ENCODE measurements around the gene ENDOV. TPM values are rescaled to one million over a fixed set of nuclear protein-coding genes. Genes with fewer than 3 reads are reported as not detected.

The ENDOV gene
- total RNA-seq, 1 experiment from 2014 or later: 28.0 TPM

DNA sequence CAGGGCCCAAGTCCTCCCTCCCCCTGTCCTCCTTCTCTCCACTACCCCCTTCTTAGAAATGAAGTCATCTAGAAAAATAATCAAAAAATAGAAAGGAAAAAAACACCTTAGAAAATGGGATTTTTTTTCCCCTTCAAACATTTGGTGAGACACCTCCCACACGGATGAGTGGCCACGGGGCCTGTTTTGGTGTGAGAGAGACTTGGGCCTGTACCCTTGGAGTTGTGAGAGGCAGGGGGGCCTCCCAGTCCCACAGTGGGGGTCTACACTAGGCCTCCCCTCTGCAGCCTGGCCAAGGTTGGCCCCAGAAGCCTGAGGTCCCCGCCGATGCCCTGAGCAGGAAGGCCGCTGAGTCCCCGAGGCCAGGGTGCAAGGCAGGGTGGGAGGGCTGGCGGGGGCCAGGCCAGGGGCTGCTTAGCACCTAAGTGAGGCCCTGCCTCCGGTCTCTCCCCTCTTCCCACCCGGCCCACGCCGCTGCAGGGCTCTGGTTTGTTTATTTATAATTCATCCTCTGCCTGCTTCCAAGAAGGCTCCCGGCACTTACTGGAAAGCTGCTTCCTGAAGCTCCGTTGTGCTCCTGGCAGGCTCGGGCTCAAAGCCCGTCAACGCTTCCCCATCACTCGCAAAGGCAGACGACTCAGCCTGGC lies 35.1 kb downstream of the ENDOV start:
- ChIA-PET POLR2A (no interaction called here), CTCF (no interaction called here)
- peaks cover 4% of the 10 kb centered on the region for H3K4me1 Mint-ChIP-seq (ENCODE audit: insufficient read depth, unreplicated experiment)
- no peaks in the 10 kb centered on the region for H3K9me3 Mint-ChIP-seq (ENCODE audit: unreplicated experiment)
- BruUV-seq (replicated peaks): no TSS peak
- no peaks in the 10 kb centered on the region for H3K27me3 Mint-ChIP-seq (ENCODE audit: insufficient read depth, unreplicated experiment)
- TF ChIP-seq CTCF (IDR thresholded peaks at IDR 0.05; ENCODE audit: unreplicated experiment): no peak
- H3K36me3 Mint-ChIP-seq (ENCODE audit: insufficient read depth, unreplicated experiment): no peaks in the 10 kb centered on the region
- H3K4me3 Mint-ChIP-seq (ENCODE audit: unreplicated experiment): no peak overlapping the region
- intact Hi-C loops (cut with micrococcal nuclease): no loop called here
- no peak overlapping the region for H3K27ac Mint-ChIP-seq (ENCODE audit: low read depth, unreplicated experiment)
- no peak for DNase-seq (ENCODE audit: unreplicated experiment)

- no peaks in the 10 kb centered on the region for H3K9me3 Mint-ChIP-seq (ENCODE audit: unreplicated experiment)
- CTCF ChIA-PET: interaction anchor here (0.5 kb wide), 1 partner anchor 528 kb away, joined by 4 read pairs; no protein-coding TSS in a partner anchor
- H3K36me3 Mint-ChIP-seq (ENCODE audit: insufficient read depth, unreplicated experiment): no peaks in the 10 kb centered on the region
- H3K4me1 Mint-ChIP-seq (ENCODE audit: insufficient read depth, unreplicated experiment): peaks cover 4% of the 10 kb centered on the region
- no peak for TF ChIP-seq CTCF (IDR thresholded peaks at IDR 0.05; ENCODE audit: unreplicated experiment)
- no TSS peak for BruUV-seq (replicated peaks)
- H3K27me3 Mint-ChIP-seq (ENCODE audit: insufficient read depth, unreplicated experiment): no peaks in the 10 kb centered on the region
- POLR2A ChIA-PET: interaction anchor here (0.6 kb wide), 1 partner anchor 538 kb away, joined by 3 read pairs; no protein-coding TSS in a partner anchor
- intact Hi-C loops (cut with micrococcal nuclease): no loop called here
- no peak for DNase-seq (ENCODE audit: unreplicated experiment)
- no peak overlapping the region for H3K27ac Mint-ChIP-seq (ENCODE audit: low read depth, unreplicated experiment)
- H3K4me3 Mint-ChIP-seq (ENCODE audit: unreplicated experiment): no peak overlapping the region
Measured at GRCh38 chr17:80451104-80451775, 36.3 kb downstream of the ENDOV start.

DNA sequence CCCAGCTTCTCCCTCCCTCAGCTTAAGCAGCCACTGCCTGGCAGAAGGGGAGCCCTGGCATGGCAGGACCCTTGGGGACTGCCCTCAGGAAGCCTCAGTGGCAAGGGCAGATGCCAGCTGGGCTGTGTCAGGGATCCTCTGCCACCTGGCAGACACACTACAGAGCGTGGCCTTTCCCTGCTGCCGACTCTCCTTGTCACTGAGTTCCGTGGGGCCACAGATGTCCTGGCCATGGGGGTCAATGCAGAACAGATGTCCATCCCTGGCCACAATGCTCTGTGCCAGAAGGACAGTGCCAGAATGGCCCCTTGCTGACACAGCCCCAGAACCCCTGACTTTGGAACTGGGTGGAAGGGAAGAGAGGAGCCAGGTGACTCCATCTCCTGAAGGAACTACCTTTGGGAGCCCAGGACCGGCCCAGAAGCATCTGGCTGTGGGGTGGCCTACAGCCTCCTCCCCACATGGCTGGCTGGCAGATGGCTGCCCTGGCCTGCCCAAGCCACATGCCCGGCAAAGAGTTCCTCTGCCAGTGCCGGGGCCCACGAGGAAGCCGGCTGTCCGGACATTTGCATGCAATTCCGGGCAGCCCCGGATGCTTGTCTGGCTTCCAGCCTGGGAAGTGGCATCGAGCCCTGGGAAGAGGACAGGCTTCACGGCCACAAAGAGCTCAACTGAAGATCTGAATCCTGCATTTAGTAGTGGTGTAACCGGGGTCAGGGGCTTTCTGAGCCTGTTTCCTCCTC lies 37.4 kb downstream of the ENDOV start:
- Mint-ChIP-seq H3K27me3 (ENCODE audit: insufficient read depth, unreplicated experiment) (no peaks in the 10 kb centered on the region), H3K9me3 (ENCODE audit: unreplicated experiment) (no peaks in the 10 kb centered on the region), H3K36me3 (ENCODE audit: insufficient read depth, unreplicated experiment) (no peaks in the 10 kb centered on the region), H3K4me3 (ENCODE audit: unreplicated experiment) (no peak overlapping the region), H3K27ac (ENCODE audit: low read depth, unreplicated experiment) (no peak overlapping the region), H3K4me1 (ENCODE audit: insufficient read depth, unreplicated experiment) (peaks cover 9% of the 10 kb centered on the region)
- POLR2A ChIA-PET: interaction anchor here (0.7 kb wide), 1 partner anchor 446 kb away, joined by 3 read pairs; no protein-coding TSS in a partner anchor
- TF ChIP-seq CTCF (IDR thresholded peaks at IDR 0.05; ENCODE audit: unreplicated experiment): no peak
- CTCF ChIA-PET: interaction anchor here (1.4 kb wide), 1 partner anchor 25 kb away, joined by 6 read pairs; no protein-coding TSS in a partner anchor
- DNase-seq (ENCODE audit: unreplicated experiment): no peak
- intact Hi-C loops (cut with micrococcal nuclease): no loop called here
- BruUV-seq (replicated peaks): no TSS peak

All from MCF 10A (cell line).